SIG-M5 treated with dmso at 0.1 percent for 504 hours (cell line): ENCODE data around the gene JAKMIP2.
"Not testable (repeated sequence)": the region's sequence is repeated elsewhere in the genome, so short reads cannot be mapped to it uniquely, and the experiment has no call there.

ENCODE experiments used
- DNase-seq: peaks from one replicate; lab custom pipeline; 2025; ENCODE audit not compliant: unreplicated experiment; lab: John Stamatoyannopoulos, UW

Gene JAKMIP2

GRCh38 chr5:147564124-147564486 is 218.4 kb downstream of the JAKMIP2 start:
- no peak for DNase-seq

GRCh38 chr5:147563466-147564123 is 218.9 kb downstream of the JAKMIP2 start:
- no peak for DNase-seq

- DNase-seq, result no peak
Measured at GRCh38 chr5:147561435-147561834, 221.1 kb downstream of the JAKMIP2 start.

- no peak for DNase-seq
Measured at GRCh38 chr5:147560718-147561331, 221.7 kb downstream of the JAKMIP2 start.

GRCh38 chr5:147559749-147560148 is 222.8 kb downstream of the JAKMIP2 start:
- DNase-seq, result no peak

GRCh38 chr5:147558826-147559225 is 223.7 kb downstream of the JAKMIP2 start:
- DNase-seq, result no peak

- no peak for DNase-seq
Measured at GRCh38 chr5:147557876-147558745, 224.4 kb downstream of the JAKMIP2 start.

- DNase-seq, result no peak
Measured at GRCh38 chr5:147555176-147555575, 227.4 kb downstream of the JAKMIP2 start.

- DNase-seq, result no peak
Measured at GRCh38 chr5:147554261-147554817, 228.2 kb downstream of the JAKMIP2 start.

GRCh38 chr5:147553817-147554216 is 228.7 kb downstream of the JAKMIP2 start:
- DNase-seq, result not testable (repeated sequence)

GRCh38 chr5:147552897-147553296 is 229.6 kb downstream of the JAKMIP2 start:
- DNase-seq, result no peak

GRCh38 chr5:147551677-147552076 is 230.9 kb downstream of the JAKMIP2 start:
- no peak for DNase-seq

- DNase-seq, result no peak
Measured at GRCh38 chr5:147547730-147548129, 234.8 kb downstream of the JAKMIP2 start.

- no peak for DNase-seq
Measured at GRCh38 chr5:147544556-147544955, 238.0 kb downstream of the JAKMIP2 start.

- no peak for DNase-seq
Measured at GRCh38 chr5:147539053-147539452, 243.5 kb downstream of the JAKMIP2 start.

- no peak for DNase-seq
Measured at GRCh38 chr5:147538236-147538635, 244.3 kb downstream of the JAKMIP2 start.
